ENCODE results near the gene GNAQ.

GNAQ gene

DNA sequence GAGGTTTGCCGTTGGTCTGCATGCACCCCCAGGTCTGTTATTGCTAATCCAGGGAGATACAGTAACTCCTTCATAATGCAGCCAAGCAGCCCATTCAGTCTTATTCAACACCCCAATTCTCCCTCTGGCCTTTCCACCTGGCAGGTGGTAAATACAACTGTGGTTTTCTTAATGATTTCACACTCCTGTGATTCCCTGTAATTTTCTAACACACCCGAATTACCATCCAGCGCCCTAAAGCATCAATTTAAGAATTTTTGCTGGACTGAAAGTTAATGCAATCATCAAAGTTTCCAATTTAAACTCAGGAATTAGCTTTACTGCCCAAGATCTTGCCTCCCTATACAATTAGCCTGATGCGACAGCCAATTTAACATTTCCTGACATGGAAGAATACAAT lies 62.5 kb downstream of the GNAQ start:
- DNase-seq, result no peak

DNA sequence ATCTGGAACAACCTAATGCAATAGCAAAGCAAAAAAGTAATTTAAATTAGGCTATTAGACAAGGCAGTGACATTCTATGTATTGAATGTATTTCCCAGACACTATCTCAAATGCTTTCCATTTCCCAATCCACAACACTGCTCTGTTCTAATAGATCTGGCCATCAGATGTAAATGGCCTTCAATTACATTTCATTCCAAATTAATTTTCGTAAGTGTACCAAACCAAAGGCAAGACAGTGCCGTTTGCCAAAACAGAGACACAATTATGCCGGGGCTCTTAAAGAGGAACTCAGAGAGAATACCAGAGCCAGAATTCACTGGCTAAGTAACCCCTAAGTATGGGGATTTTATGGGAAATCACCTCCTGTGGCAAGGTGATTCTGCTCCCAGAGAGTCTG lies 63.1 kb downstream of the GNAQ start:
- DNase-seq, result no peak

DNA sequence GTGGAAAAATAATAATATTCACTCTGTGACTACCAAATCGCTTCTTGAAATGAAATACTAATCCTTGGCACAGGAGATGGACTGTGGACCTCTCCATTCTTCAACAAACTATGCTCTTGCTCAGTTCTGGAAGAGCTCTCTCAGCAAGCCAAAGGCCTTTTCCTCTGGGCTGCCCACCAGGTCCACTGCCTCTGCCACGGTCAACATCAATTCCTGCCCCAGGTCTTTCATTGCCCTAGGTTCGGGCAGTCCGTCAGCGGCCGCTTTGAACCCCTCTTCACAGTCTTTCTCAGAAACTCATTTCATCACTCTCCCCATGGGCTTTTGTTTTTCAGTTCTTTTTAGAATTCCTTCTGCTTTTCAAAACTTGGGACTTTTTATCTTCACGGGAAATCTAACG lies 64.9 kb downstream of the GNAQ start:
- no peak for DNase-seq

DNA sequence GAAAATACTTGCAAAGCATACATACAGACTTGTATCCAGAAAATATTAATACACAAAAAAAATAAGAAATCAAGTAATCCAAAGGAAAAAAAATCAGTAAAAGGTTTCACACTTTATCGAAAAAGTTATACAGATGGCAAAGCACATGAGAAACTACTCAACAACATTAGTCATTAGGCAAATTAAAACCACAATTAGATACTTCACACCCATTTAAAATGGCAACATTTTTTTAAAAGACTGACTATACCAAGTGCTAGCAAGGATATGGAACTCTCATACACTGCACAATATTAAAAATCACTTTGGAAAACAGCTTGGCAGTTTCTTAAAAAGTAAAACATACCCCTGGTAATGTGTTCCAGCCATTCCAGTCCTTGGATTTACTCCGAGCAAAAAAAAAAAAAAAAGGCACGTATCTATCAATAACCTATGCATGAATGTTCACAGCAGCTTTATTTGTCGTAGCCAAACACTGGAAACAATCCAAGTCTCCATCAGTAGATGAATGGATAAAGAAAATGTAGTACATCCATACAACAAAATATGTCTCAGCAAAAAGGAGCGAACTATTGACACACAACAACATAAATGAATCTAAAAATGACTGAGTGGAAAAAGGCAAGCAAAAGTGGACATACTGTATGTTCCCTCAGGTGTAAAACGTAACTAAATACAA lies 66.0 kb downstream of the GNAQ start:
- no peak for DNase-seq

DNA sequence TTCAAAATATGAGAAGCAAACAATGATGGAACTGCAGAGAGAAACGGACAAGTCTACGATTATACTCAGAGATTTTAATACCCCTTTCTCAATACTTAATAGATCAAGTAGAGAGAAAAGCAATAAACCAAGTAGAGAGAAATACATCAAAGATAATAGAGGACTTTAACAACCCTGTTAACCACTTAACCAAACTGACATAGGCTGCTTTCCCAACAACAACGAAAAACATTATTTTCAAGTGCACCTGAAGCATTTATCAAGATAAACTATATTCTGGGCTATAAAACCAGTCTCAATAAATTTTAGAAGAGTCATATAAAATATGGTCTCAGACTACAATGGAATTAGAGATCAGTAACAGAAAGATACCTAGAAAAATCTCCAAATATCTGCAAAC lies 67.4 kb downstream of the GNAQ start:
- DNase-seq, result no peak

DNA sequence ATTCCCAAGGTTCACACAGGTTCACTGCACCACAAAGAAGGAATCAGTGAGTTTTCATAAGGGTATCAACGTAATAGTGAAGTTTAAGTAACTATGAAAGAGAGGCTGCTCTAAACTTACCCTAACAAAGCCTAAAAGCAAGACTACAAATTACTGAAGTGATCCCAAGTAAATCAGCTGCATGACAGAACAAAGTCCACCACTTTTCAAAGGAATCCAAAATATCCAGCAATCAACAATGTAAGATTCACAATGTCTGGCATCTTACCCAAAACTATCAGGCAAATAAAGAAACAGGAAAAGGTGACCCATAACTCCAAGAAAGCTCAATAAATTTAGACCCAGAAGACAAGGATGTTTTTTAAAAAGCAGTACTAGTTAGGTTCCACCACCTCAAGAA lies 70.1 kb downstream of the GNAQ start:
- DNase-seq, result no peak

DNA sequence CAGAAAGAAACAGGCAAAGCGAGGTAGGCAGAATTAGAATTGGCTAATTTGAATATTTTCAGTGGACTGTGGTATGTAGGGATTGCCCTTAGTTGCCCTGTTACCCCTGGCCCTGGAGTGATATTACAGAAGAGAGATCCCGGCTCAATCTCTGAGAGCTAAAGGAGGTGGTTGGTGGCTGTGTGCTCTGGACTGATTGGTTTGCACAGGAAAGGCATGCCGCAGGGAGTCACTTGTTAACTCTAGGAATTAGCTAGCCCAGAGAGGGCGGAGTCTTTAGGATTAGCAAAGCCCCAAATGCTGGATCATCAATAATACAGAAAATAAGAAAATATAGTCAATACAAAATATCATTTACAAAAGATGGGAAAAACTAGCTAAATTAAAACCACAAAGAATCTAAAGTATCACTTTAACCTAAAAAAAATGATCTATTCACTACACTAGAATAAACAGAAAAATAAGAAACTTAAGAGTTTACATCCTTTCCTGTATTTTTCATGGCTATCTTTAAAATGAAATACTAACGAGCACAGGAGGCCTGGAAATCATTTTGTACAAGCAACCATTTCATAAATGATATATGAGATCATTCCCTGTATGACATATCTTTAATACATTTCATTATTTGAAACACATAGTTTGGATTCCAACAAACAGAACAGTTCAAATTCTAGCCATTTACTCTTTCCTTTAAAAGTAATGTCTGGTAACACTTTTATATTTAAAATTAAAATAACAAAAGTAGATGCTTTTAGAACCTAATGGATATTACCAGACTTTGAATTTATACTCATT lies 71.1 kb downstream of the GNAQ start:
- no peak for DNase-seq

DNA sequence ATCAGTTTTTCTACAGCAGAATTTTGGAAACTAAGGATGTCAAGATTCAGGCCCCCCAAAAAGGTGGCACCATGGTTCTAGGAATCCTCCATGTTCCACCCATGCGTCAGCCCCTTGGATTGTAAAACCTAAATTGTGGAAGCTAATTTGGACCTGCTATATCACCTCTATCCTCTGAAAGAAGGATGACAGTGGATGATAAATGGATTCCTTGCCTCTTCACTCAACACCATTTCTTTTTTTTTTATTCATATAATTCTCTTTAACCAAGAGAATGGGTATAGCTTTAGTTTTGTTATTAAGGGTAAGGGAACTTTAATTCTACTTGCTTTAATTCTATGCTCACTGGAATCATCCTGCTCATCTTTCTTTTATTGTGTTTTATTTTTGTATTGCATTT lies 71.8 kb downstream of the GNAQ start:
- no peak for DNase-seq

DNA sequence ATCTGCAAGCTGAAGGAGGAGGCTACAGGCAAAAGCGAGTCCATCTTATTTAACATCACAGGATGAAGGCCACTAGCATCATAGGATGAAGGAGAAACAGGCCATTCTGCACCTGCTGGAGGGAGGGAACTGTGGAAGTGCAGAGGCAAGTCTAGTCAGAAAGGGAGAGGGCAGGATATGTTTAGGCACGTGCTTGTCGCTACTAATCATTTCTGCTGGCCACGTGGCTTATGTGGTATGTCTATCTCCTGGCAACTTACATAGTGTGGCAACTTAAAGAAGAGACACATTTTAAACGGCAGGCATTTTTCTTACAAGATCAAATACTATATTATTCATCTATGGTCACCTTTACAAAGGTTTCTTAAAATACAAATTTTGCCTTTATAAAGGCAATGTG lies 74.0 kb downstream of the GNAQ start:
- DNase-seq, result no peak

DNA sequence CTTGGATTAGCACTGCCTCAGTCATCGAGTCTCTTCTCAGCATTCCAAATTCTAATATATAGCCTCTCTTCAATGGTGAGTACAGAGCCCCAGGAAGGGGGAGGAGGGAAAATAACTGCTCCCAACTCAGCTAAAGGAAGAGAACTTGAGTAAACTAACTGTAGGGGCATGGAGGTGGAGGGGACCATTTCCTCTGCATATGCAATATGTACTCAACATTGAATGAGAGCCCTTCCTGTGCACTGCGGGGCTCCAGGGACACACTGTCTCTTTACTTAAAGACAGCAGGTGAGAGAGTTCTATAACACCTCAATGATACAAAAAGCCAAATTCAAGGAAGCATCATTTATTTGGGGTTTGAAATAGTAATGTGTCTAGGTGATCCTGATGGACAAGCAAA lies 75.1 kb downstream of the GNAQ start:
- no peak for DNase-seq

DNA sequence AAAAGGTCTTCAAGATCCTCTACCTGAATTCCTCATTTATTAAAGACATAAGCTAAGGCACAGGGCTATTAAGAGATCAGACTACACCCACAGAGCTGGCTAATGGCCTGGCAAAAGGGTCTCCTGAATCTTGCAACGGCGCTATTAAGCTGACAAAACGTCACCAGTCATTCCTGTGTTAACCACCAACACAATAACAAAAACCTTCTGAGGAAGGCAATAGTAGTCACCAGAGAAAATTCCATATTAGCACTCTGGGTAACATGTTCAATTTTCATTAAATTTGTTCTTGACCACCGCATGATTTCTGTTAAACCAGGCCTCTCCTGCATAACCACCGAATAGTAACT lies 77.0 kb downstream of the GNAQ start:
- no peak for DNase-seq

DNA sequence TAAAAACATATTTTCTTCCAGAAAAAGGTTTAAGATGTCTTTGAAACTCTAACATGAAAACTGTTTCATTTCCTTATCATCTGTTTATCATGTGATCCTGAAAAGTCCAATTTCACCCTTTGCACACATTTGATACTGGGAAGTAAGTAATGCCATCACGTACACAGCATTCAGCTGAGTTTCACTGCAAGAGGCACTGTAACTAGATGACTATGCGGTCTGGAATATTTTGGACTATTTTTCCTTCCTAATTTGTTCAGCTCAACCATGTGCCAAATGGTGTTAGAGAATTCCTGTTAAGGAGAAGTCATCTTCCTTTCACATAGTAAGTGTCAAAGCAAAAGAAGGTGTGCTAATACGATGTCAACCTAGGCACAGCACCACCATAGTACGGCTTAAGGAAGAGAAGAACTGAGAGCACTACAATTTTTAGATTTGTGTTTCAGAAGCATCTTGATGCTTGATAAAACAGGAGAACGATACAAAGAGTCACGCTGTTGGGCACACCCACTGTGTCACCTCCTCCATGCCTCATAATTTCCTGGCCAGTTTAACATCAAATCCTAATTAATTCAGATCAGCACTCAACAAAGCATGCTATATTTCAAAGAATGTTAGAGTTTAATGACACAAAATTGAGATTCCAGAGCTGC lies 77.5 kb downstream of the GNAQ start:
- DNase-seq, result no peak

DNA sequence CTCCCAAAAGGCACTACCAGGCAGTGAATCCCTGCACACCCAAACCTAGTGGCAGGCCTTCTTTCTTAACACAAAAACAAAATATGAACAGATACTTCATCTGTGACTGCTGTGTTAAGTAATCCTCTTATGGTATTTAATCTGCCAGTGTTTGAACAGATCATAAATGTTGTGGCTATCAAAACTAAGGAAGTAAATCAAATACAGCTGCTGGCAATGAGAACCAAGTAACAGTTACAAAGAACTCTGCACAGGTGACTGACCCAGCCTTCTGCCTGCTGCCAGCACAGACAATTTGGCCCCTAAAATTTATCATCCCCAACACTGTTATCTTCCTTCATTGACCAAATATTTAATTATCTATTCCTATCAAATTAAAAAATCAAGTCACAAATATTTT lies 78.0 kb downstream of the GNAQ start:
- no peak for DNase-seq

DNA sequence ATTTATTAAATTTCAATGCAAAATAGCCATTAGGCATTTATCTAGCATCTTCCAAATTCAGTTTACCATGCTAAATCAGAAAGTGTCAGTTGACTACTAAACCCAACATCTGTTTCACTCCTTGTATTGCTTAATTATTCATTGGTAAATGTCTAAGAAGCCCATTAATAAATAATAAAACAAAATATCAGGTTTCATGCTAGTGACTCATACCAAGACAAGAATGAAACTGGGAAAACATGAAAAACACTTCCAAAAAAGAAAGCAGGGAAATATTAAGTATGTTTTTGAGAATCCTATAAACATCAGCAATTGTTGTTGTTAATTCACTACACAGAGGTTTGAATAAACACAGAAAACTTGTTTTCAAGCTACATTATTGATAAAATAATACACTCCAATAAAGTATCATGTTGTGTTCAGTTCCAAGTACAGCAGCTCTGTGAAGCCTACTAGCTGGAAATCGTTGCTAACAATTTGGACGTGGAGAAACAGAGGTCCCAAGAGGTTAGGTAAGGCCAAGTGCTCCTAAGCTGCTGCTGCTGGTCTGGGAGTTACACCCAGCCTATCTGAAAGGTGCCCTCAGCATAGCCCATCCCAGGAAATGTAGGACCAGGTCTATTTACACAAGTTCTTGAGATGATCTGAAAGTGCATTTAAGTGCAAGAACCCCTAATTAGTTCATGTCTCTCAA lies 78.8 kb downstream of the GNAQ start:
- DNase-seq, result no peak

DNA sequence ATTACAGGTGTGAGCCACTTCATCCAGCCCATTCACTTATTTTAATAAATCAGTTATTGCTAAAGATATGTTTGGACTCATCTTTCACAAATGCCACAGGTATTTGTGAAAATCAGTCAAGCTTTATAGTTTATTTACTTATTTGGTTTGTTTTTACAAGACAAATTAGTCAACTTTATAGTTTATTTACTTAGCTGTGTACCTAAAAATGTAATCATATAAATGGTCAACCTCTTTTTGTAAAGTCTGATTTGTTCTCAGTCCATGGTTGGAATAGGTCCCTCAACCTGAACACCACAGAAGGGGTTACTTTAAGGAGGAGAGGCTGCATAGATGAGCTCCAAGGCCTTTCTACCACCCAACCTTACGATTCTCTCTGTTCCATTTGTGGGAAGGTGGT lies 80.2 kb downstream of the GNAQ start:
- DNase-seq, result no peak

DNA sequence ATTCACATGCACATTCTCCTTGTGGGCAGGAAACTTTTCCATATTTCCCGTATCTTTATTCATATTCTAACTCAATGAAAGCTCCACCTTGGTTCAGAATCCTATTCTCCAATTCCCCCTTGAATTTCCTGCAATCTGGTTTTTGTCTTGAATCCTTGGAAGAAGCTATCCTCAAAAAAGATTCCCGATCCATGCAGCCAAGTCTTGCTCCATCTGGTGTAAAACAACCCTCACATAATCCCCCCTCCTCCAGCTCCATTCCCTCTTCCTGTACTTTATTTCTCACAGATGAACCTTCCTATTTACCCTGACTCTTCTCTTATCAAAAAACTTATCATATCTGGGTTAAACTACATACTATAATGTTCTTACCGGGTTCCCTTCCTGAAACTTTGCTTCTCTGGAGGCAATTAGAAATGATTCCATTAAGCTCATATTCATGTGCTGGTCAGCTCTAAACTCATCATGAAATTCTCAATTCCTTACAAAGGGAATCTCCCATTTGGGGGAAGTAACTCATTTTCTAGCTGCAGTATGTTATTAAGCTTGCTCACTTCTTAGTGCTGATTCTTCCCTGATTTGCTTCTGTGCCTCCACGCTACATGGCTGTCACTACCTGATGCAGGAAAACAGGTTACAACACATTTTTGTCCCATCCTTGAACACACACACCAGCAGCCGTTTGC lies 81.7 kb downstream of the GNAQ start:
- DNase-seq, result no peak

DNA sequence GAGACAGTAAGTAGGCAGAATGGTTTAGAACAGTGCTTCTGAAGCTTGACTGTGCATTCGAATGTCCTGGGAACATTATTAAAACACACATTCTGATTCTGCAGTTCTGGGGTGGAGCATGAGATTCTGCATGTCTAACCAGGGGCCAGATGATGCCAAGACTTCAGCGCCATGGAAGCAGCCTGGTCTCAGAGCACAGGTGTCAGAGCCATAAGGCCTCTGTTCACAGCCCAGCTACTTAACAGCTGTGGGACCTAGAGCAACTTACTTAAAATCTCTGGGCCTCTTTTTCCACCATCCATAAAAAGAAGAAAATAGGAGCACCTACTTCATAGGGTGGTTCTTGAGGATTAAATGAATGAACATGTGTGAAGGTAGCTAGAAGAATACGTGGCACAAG lies 84.0 kb downstream of the GNAQ start:
- DNase-seq, result no peak

DNA sequence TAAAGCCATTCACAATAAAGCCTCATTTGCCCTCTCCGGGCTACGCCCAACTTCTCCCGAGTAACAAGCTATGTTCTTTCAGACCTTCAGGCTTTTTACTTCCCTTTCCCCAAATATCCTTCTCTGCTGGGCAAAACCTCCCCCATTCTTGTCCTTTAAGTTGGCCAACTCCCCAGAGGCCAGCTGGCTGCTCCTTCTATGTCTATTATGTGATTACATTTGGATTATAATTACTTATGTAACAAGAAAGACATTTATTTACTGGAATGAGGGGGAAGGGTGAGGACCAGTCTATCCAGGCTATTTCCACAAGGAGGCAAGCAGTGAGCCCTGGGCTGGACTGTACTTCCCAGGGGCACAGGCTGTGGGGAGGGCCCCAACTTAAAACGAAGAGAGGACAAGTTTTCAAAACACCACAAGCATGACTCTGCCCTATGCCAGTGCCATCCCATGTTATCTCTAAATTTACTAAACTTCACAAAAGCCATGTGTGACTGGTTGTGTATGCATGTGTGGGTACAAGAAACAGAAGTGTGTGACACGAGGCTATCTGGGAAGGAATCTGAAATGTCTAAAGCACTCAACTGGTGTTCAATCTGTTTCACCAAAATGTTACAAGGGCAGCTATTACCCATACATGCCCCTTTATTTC lies 84.5 kb downstream of the GNAQ start:
- DNase-seq, result no peak

DNA sequence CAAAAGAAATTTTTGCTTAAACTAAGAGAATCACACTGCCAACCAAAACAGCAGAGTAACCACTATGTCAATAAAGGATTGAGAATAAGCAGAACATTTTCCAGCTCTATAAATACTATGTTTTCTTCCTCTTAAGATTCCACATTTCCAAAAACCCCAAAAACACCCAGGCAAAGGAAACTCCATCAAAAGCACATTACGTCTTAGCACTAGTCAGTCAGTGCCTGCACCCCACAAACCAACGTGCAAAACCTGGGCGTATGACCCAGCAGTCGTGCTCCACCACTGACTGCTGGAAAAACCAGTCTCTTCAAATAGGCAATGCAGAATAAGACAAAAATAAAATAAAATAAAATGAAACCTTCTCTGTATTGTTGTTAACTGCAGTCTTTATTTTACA lies 85.3 kb downstream of the GNAQ start:
- DNase-seq, result no peak

DNA sequence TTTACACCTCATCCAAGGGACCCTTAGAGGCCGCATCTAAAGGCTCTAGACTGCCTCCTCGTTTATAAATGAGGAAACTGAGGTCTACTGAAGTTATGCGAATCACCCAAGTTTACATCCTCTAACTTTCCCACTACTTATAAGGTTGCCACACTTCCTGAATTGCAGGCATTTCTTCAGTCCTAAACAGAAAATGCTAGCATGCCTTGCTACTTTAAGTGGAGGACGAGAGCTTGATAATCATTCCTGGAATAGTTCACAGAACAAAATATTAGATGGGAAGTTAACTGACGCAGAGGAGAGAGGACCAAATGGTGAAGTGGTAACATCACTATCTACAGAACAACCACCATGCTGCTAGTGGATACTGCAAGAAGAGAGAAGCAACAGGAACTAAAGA lies 85.8 kb downstream of the GNAQ start:
- no peak for DNase-seq

DNA sequence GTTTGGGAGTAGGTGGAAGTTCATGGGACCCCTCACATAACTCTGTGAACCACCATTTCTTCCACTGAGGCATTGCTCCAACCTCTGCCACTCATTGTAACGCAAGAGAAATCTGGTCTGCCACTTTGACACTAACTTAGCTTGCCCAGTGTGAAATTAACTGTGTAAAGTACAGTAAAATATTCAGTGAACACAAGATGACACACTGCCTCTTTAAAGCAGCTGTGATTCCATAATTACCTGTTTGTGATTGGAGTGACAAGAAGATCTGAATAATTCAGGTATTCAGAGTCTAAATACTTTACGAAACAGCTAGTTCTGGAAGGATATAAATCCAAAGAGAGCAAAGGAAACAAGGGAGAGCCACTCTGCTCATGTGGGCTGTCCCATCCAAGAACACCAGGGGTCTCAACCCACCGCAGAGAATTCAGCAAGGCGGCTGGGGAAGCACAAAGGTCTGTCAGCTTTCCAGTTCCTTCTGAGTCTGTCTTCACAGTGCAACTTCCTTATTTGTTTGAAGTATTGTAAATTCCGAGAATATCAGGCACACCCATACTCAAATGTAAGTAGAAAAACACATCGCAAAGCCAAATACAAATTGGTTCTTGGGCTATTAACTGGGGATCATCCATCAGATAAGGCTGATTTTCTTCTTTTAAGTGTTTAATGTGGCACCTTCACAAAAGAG lies 86.9 kb downstream of the GNAQ start:
- peak in 2 of 5 donors; percentile 3 to 9 for DNase-seq

DNA sequence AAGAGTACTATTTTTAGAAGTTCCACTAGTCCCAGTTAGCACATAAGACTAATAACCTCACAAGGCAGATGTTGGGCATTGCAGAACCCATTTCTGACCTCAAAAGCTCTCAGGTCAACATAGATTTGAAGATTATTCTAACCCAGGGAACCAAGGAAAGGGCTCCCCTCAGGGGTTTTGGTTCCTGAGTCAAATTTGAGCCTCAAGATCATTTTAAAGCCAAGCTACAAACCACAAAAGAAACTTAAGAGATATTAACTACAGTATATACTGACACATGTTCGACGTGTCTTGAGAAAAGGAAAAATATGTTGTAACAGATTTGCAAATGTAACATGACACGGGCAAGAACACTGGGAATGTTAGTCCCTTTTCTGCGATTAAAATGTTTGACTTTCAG lies 88.6 kb downstream of the GNAQ start:
- no peak for DNase-seq
